Epithelial cell of esophagus (primary cell): ENCODE measurements around the gene LCMT2.

Source experiments
- DNase-seq: peaks from one replicate; pipeline ENCODE4 v3.0.0; 2010; ENCODE audit warnings: low read depth
- H3K4me3 ChIP-seq: 2 replicates; pipeline ENCODE4 v1.5.1; 2011; ENCODE audit warnings: mild to moderate bottlenecking, low read length, control low read depth
- TF ChIP-seq, protein P1 (sequence below): IDR thresholded peaks from 2 replicates; pipeline ENCODE4 v1.5.1; 2011; ENCODE audit warnings: low read depth, mild to moderate bottlenecking, low read length, control low read depth, inconsistent platforms; ENCODE audit not compliant: insufficient read depth; ENCODE audit errors: missing control alignments

LCMT2 gene

DNA sequence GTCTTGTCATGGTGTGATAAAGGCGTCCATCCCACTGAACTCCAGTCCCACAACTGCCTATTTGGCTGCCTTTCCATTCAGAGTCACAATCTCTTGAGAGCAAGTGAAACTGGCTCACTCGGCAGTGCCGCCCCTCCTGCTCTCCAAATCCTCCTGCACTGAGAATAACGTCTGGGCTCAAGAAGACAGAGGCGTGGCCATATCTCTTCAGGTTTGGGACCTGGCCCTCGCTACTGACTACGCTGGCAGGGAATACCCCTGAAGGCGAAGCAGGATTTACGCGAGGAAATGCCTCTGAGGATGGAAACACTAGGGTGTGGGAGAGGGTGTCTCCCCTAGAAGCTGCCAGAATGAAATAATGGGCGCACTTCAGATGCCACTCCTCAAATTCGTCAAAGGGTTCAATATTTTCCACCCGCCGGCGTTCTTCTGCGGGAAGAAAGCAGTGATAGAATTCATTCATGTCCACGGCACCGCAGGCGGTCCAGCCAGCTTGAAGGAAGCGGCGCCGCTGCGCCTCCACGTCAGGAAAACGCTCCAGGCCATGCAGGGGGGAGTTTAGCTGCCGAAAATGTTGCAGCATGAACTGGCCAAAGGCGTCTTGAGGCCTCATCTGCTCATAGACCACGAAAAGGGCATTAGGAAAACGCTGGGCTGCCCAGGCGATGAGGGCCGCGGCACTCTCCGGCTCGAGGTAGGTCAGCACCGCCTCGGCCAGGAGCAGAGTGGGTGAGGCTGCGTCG, 985 bp downstream of the LCMT2 start:
- H3K4me3 ChIP-seq = peak overlapping the region; percentile 79
- DNase-seq = peak; percentile 39
- TF ChIP-seq, protein P1, sequence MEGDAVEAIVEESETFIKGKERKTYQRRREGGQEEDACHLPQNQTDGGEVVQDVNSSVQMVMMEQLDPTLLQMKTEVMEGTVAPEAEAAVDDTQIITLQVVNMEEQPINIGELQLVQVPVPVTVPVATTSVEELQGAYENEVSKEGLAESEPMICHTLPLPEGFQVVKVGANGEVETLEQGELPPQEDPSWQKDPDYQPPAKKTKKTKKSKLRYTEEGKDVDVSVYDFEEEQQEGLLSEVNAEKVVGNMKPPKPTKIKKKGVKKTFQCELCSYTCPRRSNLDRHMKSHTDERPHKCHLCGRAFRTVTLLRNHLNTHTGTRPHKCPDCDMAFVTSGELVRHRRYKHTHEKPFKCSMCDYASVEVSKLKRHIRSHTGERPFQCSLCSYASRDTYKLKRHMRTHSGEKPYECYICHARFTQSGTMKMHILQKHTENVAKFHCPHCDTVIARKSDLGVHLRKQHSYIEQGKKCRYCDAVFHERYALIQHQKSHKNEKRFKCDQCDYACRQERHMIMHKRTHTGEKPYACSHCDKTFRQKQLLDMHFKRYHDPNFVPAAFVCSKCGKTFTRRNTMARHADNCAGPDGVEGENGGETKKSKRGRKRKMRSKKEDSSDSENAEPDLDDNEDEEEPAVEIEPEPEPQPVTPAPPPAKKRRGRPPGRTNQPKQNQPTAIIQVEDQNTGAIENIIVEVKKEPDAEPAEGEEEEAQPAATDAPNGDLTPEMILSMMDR = no peak

DNA sequence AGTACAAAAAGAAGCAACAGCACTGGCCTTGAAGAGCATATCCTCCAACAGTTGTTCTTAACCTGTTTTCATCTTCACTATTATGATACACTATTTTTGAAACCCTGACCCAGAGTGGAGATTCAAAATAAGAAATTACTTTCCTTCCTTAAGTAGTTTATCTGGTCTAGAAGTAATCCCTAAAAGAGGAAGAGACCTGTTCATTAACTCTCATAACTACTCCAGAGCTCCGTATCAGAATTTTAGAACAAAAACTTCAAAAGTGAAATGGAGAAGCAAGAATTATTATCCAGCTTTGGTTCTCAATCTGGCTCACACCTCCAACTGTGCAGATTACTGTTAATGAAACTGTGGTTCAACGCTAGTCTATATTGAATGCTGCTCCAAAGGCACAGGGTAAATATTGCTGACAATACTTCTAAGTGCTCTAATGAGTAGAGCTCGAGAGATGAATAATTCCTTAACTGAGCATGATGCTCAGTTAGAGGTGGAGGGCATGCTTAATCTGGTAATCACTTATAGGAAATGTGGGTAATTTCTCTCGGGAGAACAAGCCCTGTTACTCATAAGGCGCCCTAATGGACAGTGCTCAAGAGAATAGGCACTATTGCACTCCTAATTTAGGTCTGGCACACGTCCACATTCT, 5.2 kb downstream of the LCMT2 start:
- no peak for DNase-seq
- TF ChIP-seq, protein P1 = no peak
- H3K4me3 ChIP-seq = no peak overlapping the region

DNA sequence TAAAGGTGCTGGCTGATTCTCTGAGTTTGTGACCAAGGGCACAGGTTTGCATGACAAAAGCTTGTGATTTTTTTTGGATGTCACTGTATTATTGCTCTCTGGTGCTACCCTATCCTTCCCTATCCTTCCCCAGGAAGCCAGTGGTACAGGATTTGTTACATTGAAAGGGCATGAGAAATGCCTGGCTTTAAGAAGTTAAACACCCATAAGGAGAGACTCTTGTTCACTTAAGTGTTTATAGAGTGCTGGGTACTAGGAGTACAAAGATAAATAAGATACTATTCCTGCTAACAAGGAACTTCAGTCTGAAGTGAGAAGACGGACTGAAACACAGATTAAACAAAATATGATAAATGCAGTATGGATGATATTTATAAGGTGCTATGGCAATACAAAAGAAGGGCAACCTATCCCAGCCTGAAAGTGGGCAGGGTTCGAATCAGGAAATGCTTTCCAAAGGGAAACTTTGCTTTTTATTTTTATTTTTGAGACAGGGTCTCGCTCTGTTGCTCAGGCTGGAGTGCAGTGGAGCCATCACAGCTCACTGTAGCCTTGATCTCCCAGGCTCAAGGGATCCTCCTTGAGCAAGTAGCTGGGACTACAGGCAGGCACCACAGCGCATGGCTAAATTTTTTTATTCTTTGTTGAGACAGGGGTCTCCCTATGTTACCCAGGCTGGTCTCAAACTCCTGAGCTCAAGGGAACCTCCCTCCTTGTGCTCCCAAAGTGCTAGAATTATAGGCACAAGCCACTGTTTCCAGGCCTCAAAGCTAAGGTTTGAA, 11.2 kb downstream of the LCMT2 start:
- DNase-seq = no peak
- H3K4me3 ChIP-seq = no peak overlapping the region
- TF ChIP-seq, protein P1 = no peak

DNA sequence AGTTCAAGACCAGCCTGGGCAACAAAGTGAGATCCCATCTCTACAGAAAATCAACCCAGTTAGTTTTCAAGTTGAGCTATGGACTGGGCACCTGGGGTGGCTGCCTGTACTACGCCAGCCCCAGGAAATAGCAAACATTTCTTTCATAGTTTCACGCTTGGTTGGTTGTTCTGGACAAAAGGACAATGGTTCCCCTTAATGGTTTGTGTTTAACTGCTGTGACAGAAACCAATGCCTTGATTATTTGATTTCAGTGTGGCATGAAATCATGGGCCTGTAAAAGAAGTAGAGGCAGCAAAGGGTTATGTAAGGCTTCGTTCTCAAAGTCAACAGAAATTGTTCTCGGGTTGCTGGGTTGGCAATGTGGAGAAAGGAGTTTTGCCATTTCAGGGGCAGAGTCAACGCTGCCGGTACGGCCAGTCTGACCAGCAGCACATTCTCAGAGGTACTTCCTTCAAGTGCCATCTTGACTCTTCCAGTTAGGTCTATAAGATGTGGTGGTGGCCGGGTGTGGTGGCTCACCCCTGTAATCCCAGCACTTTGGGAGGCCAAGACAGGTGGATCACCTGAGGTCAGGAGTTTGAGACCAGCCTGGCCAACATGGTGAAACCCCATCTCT, 12.7 kb downstream of the LCMT2 start:
- H3K4me3 ChIP-seq = no peak overlapping the region
- TF ChIP-seq, protein P1 = no peak

DNA sequence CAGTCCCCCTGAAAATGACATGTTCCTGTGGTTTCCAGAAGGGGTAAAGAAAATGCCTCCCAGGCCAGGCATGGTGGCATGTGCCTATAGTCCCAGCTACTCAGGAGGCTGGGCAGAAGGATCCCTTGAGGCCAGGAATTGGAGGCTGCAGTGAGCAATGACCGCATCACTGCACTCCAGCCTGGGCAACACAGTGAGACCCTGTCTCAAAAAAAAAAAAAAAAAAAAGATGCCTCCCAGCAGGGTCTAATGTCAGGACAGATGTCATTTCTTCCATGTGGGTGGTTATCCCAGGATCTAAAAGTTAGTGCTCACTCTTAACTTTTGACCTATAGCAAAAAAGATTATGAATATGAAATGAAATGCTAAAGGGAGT, 13.4 kb downstream of the LCMT2 start:
- no peak for DNase-seq
- TF ChIP-seq, protein P1 = no peak

More for the DNA sequence above, 12.7 kb downstream of the LCMT2 start:
- no peak for DNase-seq

DNA sequence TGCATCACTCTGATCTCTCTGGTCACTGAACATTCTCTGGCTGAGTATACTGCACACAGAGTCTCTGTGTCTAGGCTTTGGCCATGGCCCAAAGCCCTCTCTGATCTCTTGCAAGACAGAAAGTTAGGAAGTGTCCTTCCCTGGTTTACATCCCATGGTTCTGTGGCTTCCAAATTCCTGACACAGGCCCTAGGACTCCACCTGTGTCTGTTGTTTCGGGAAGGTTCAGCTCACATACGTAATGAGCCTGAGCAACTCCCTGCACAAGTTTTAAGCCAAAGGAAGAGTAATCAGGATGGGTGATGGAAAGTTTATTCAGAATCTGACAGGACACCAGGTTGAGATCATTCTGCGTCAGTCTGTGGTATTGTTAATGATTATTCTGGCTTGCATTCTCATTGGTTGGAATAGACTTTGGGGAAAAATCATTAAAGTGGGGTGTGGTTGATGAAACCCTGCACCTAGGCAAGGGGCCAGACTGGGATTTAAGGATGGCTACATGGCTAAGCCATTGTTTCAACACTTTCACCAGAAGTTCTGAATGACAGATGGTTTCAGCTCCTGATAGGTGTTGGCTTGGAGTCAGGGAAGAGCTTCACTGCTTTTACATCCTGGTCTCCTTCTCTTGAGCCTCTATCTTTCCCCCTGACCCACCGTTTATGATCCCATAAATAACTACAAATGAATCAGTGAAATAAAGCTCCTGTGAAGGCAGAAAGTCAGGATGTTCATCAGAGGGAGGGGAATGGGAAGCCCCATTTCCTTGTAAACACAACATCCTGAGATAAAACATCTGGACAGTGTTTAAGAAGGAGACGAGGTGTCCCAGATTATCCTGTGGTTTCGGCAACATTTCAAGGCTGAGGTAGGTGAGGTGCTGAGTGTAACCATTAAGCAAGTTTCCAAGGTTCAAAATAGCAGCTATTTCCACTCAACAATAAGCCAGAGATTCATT, 14.1 kb downstream of the LCMT2 start:
- H3K4me3 ChIP-seq = no peak overlapping the region
- DNase-seq = no peak
- TF ChIP-seq, protein P1 = no peak

More for the DNA sequence above, 13.4 kb downstream of the LCMT2 start:
- no peak overlapping the region for H3K4me3 ChIP-seq
